ENCODE measurements around the gene SOWAHA.

SOWAHA gene

GRCh38 chr5:132825834-132826391 lies 12.8 kb downstream of the SOWAHA start:
- H3K4me3 ChIP-seq (ENCODE audit: low read length) = no peak overlapping the region
- no peak for DNase-seq (ENCODE audit: low read depth)

GRCh38 chr5:132826424-132827082 lies 13.5 kb downstream of the SOWAHA start:
- no peak for DNase-seq (ENCODE audit: low read depth)
- TF ChIP-seq, protein P1, sequence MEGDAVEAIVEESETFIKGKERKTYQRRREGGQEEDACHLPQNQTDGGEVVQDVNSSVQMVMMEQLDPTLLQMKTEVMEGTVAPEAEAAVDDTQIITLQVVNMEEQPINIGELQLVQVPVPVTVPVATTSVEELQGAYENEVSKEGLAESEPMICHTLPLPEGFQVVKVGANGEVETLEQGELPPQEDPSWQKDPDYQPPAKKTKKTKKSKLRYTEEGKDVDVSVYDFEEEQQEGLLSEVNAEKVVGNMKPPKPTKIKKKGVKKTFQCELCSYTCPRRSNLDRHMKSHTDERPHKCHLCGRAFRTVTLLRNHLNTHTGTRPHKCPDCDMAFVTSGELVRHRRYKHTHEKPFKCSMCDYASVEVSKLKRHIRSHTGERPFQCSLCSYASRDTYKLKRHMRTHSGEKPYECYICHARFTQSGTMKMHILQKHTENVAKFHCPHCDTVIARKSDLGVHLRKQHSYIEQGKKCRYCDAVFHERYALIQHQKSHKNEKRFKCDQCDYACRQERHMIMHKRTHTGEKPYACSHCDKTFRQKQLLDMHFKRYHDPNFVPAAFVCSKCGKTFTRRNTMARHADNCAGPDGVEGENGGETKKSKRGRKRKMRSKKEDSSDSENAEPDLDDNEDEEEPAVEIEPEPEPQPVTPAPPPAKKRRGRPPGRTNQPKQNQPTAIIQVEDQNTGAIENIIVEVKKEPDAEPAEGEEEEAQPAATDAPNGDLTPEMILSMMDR (conservative IDR thresholded peaks at IDR 0.05; ENCODE audit: low read depth, low read length) = no peak
- no peak overlapping the region for H3K4me3 ChIP-seq (ENCODE audit: low read length)

More at GRCh38 chr5:132825834-132826391, 12.8 kb downstream of the SOWAHA start:
- TF ChIP-seq, protein P1 (conservative IDR thresholded peaks at IDR 0.05; ENCODE audit: low read depth, low read length) = no peak

DNA sequence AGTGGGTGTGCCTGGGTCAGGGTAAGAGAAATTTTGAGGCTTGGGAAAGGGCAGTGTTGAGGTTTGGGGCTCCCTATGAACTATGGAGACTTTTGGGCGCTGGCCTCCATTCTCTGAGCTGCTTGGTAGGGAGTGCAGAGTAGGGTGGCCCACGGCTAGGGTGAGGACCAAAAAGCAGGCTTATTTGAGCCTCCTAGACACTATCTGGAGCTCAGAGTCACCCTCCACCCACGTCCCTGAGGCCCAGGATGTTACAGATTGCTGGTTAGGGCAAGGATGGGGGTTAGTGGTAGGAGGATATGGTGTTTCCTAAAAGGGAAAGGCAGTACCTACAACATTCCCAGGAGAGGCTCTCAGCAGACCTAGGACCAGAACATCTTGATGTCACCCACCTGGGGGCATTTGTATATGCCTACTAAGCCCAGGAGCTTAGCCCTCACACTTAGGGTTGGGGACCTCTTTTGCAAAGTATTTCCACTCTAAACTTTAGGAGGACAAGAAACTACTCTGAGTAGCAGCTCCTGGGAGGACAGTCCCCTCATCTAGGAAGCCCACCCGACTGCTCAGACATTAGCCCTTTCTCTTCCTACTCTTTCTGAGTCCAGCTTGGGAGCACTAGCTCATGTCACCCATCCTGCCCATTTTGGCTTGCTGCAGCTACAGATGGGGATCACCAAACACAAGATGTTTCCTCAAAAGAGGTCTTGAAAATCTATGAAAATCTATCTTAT lies 15.0 kb downstream of the SOWAHA start:
- DNase-seq (ENCODE audit: low read depth) = no peak
- TF ChIP-seq, protein P1 (conservative IDR thresholded peaks at IDR 0.05; ENCODE audit: low read depth, low read length) = no peak
- H3K4me3 ChIP-seq (ENCODE audit: low read length) = no peak overlapping the region

DNA sequence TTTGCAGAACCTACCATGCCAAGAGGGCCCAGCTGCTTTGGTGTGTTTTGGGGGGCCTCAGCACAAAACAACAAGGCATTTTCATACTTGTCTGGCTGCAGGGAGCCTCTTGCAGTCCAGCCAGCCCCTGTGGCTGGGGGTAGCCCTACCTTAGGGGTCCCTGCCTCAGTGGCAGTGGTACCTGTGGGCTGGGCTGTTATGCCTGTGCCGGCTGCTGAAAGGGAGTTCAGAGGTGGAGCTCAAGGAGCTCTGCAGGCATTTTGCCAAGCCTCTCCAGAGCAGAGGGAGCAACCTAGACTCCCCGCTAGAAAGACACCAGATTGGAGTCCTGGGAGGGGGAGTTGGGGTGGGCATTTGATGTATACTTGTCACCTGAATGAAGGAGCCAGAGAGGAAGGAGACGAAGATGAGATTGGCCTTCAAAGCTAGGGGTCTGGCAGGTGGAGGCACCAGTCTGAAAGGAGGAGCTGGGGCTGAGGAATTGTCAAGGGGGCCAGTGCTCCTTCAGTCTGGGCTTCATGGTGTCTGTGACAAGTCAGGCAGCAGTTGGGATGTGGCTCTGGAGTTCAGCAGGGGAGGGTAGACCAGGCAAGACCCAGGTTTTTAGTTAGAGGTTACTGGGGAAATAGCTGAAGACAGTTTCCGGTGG lies 15.9 kb downstream of the SOWAHA start:
- TF ChIP-seq, protein P1 (conservative IDR thresholded peaks at IDR 0.05; ENCODE audit: low read depth, low read length) = no peak
- DNase-seq (ENCODE audit: low read depth) = no peak
- H3K4me3 ChIP-seq (ENCODE audit: low read length) = no peak overlapping the region

- DNase-seq (ENCODE audit: low read depth) = no peak
- peak overlapping the region; percentile 57 for H3K4me3 ChIP-seq (ENCODE audit: low read length)
Observed at GRCh38 chr5:132829742-132830435, 16.8 kb downstream of the SOWAHA start.

DNA sequence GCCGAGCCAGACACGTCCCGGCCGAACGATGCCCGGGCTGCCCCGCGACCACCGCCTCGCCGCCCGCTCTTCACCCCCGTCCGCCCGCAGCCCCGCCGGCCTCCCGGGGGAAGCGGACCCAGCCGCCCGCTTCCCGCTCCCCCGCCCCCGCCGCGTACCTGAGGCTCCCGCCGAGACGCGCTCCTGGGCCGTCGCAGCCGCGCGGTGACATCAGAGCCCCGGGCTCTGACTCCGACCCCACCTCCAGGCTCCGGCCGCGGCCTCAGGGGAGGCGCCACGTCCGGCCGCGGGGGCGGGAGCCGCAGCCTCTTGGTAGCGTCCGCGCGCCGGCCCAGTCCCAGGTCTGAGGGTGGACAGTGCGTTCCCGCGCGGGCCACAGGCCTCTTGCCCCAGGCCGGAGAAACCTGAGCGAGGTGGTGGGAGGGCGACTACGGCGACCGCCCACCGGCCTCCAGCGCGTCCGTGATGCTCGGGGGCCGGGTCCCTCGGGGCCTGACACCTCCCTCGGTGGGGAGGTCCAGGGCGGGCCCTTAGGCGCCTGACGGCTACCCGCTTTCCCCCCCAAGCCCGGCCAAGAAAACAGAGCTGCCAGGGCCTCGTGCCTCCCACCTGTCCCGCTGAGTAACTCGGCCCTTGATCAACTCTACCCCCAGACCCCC lies 17.5 kb downstream of the SOWAHA start, which contains the start of gene SHROOM1:
TSS of gene SHROOM1 (minus strand) at position 212 of the 659 bp plus-strand sequence. CDS start 4,507 bp downstream, outside the sequence.
- TF ChIP-seq, protein P1 (conservative IDR thresholded peaks at IDR 0.05; ENCODE audit: low read depth, low read length) = no peak
- DNase-seq (ENCODE audit: low read depth) = no peak
- H3K4me3 ChIP-seq (ENCODE audit: low read length) = peak within 1 kb of the TSS; percentile 57

More at GRCh38 chr5:132829742-132830435, 16.8 kb downstream of the SOWAHA start:
- TF ChIP-seq, protein P1 (conservative IDR thresholded peaks at IDR 0.05; ENCODE audit: low read depth, low read length) = peak; percentile 78
